Stimulated activated CD4-positive, alpha-beta T cell treated with anti-CD3 and anti-CD28 coated beads, TNF-alpha, amount 100 ng/mL, for 48 hours (primary cell): Measurements from ENCODE around the gene KPNA4.
"Not testable (repeated sequence)": the region's sequence is repeated elsewhere in the genome, so short reads cannot be mapped to it uniquely, and the experiment has no call there.

Source experiments
- DNase-seq, 3 donors: peaks; one replicate each; pipeline ENCODE4 v3.0.0-alpha.2; 2020; ENCODE audit warnings: low read depth in 3 of 3

The KPNA4 gene, protein sequence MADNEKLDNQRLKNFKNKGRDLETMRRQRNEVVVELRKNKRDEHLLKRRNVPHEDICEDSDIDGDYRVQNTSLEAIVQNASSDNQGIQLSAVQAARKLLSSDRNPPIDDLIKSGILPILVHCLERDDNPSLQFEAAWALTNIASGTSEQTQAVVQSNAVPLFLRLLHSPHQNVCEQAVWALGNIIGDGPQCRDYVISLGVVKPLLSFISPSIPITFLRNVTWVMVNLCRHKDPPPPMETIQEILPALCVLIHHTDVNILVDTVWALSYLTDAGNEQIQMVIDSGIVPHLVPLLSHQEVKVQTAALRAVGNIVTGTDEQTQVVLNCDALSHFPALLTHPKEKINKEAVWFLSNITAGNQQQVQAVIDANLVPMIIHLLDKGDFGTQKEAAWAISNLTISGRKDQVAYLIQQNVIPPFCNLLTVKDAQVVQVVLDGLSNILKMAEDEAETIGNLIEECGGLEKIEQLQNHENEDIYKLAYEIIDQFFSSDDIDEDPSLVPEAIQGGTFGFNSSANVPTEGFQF

DNA sequence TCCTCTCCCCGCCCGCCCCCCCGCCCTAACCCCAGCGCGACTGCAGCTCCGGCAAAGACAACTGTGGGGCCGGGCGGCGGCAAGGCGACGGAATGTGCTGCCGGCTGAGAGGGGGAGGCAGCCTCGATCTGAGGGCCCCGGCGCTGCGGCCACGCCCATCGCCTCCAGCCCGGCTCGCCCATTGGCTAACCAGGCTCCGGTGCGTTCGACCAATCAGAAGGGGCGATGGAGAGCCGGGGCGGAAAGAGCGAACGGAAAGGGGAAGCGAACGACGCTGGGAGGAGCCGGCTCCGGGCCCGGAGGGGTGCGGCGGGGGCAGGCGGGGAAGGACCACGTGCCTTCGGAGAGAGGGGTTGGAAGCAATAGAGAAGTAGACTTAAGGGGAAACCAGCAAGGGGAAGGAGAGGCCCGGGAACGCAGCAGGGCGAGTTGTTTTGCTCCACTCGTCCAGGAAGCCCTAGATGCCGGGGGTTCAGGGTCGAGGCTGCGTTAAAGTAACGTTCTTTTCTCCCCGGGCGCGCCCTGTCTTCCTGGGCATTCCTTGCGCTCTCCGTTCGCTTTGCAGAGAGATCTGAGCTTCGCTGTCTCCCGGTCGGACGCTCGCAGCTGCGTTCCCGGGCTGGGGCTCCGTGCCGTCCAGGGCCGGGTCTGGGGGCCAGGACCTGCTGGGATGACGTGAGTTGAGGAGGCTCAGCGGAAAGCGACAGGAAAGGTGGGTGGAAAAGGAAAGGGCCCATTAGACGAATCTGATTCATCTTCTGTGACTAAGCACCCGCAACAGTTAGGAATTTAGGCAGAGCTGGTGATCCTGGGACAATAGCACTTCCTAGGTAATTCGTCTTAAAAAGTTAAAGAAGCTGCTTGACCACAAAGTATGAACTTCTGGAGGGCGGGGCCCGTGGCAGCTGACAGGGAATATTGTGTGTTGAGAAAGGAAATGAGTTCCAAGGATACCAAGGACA, at the start of gene KPNA4:
Gene KPNA4, minus strand, starts transcription at position 130 of the 962 bp plus-strand sequence. CDS start 289 bp downstream, outside the sequence.
- DNase-seq = peak; percentile 93 to 95 (median 93)

DNA sequence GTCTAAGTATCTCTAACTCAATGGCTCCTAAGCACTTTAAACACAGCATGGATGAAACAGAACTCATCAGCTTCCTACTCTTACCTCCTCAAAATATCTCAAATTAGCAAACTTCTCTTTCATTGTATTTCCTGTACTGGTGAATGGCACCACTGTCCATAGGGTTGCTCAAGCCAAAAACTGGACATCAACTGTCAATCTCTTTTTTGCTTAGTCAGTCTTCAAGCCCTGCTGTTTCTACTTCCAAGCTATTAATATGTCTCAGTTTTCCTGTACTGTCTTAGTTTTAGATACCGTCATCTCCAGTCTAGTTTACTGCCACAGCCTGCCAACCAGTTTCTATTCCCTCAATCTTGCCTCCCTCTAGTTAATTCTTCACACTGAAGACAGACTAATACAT, 48.3 kb upstream of the KPNA4 start:
- no peak for DNase-seq

DNA sequence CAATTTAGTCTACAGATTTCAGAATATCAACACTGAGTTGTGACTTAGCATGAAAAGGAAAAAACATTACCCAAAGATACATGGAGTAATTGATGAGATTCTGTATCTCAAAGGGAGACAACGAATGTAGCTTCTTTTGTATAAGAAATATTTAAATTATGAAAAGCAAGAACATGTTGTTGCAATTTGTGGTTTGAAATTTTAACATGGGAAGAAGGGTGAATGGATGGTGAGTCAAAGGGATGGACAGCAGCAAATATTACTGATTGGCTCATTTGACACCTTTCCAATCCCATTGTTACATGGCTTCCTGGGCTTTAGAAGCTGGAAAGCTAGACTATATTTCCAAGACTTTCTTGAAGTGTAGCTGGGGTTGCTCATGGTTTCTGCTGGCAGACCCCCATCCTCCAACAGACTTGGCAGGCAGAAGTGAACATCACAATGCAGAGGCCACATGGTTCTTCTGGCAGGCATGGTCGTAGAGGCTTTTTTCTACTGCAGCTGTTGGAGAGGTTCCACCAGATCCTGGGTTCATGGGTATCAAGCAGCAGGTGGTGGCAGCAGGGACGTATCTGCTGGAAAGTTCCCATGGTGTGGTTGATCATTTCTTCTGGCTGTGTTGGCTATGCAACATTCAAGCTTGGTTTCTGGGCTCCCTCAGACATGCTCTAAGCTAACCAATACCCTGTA, 47.2 kb upstream of the KPNA4 start:
- no peak for DNase-seq

DNA sequence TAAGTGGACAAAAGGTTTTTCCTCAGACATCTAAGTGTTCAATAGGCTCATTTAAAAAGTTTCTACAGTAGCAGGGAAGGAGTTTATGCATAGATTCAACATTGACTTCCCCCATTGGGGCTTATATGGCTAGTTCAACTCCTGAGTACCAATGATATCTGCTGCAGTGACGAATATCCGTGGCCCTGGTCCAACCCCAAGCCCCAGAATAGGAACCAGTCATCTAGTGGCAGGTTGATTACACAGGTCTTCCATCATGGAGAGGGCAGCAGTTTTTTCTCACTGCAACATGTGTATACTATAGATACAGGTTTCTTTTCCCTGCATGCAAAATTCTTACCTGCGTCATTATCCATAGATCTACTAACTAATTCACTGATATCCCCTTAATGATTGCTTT, 45.8 kb upstream of the KPNA4 start:
- DNase-seq = no peak

DNA sequence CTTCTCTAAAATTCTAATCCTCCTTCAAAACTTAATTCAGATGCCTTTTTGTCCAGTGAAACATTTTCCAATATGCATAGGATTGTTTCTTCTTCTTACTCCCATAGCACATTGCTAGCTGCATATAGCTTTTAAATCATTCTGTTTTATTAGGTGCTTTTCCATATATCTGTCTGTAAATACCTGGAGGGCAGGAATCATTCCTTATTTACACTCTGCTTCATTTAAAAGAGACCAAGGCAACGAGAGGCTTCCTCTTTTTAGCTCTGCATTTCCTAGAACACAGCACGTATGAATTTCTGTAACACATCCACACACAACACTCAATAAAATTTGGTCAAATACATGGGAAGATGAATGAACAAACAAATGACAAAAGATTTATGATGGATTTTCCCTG, 43.5 kb upstream of the KPNA4 start:
- DNase-seq = no peak

DNA sequence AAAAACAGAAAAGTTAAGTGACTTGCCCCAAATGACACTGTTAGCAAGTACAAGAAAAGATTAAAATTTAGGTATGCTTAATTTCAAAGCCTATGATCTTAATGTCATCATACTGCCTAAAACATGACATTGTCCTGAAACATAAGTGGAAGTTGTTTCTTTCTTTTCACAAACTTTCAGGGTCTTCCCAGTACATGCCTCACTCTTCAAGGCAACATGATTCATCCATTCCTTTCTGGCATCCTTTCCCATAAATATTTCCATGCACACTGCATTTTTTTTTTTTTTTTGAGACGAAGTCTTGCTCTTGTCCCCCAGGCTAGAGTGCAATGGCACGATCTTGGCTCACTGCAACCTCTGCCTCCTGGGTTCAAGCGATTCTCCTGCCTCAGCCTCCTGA, 42.5 kb upstream of the KPNA4 start:
- DNase-seq = no peak

DNA sequence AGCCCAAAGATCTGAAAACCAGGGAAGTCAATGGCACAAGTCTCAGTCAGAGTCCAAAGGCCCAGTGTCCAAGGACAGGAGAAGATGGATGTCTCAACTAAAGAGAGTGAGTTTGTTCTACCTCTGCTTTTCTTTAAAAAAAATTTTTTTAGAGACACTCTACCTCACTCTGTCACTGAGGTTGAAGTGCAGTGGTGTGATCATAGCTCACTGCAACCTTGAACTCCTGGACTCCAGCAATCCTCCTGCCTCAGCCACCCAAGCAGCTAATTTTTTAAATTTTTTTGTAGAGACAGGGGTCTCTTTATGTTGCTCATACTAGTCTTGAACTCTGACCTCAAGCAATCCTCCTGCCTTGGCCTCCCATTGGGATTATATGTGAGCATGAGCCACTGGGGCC, 39.9 kb upstream of the KPNA4 start:
- DNase-seq = no peak

DNA sequence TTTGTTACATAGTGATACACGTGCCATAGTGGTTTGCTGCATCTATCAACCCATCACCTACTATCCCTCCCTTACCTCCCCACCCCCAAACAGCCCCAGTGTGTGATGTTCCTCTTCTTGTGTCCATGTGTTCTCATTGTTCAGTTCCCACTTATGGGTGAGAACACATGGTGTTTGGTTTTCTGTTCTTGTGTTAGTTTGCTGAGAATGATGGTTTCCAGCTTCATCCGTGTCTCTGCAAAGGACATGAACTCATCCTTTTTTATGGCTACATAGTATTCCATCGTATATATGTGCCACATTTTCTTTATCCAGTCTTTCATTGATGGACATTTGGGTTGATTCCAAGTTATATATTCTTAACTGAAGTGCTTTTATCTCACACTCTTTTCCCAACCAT, 38.5 kb upstream of the KPNA4 start:
- not testable (repeated sequence) for DNase-seq

DNA sequence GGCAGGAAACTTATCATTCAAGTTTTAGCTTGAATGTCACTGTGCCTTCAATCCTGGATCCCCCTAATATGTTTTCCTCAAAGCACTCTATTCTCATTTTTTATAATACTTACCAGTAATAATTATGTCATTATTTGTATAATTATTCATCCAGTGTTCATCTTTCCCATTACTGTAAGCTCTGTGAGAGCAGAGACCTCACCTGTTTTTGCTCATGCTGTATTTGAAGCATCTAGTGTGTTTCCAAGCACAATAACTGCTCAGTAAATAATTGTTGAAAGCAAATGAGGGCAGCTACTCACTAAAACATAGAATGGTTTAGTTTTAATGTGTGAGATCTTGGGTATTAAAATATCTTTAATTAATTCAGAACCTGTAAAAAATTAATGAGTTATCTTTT, 36.9 kb upstream of the KPNA4 start:
- DNase-seq = no peak

DNA sequence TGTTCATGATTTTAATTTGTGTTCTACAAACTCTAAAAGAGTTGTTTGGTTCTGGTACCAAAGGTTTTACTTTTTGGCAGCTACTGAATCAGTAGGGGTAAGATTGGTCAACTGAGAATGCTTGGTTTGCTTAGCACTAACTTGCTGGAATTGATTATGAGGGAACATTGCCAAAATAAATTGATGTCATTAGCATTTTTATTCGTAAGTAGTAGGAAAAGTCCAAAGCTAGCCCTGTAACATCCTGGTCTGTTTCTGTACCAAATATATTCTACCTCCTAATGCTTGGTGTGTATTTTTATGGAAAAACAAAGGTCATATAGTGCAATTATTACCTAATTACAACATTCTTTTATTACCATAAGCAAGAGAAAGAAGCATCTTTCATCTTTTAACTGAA, 35.9 kb upstream of the KPNA4 start:
- DNase-seq = no peak

DNA sequence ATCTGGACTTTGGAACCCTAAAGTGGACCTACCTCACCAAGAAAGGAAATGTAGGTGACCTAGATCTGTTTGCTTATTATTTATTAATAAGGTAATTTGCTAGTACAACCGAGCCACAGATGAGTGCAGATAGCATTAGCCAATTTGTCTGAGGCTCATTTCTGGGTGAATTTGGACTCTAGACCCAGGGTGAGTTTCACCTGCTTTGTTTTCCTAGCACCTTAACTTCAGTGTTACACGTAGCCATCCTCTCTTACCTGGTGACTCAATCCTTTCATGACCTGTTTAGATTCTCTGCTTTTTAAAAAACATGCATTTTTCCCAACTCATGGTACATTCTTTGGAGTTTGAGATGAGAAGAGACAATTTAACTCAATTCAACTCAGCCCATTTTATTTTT, 33.5 kb upstream of the KPNA4 start:
- DNase-seq = no peak

DNA sequence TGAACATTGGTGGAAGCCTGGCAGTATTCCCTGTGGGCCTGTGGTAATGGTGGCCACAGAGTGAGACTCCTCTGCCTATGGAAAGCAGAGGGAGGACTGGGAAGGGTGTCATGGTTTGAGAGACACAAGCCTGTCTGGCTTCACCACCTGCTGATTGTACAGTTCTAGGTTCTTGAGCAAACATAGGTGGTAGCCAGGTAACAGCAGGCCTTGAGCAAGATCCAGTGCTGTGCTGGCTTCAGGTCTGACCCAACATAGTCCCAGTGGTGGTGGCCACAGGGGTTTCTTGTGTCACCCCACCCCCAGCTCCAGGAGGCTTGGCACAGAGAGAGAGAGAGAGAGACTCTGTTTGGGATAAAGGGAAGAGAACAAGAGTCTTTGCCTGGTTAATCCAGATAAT, 22.7 kb upstream of the KPNA4 start:
- no peak for DNase-seq

DNA sequence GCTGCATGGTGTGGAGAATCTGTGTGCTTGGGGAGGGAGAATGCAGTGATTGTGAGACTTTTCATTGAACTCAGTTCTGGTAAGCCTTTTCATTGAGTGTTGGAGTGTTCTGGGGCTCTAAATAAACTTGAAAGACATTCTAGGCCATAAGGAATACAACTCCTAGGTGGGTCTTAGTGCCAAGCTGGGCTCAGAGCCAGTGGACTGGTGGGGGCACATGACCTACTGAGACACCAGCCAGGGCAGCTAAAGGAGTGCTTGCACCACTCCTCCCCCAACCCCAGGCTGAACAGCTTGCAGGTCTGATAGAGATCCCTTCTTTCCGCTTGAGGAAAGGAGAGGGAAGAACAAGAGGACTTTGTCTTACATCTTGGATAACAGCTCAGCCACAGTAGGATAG, 21.7 kb upstream of the KPNA4 start:
- no peak for DNase-seq

DNA sequence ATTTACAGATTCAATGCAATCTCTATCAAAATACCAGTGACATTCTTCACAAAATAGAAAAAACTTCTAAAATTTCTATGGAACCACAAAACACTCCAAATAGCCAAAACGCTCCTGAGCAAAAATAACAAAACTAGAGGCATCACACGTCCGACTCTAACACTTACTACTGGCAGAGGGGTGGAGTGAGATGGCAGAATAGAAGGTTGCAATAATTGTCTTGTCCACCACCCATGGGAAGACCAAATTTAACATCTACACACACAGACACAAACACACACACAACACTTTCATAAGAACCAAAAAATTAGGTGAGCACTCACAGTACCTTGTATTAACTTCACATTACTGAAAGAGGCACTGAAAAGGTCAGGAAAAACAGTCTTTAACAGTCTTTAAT, 21.3 kb upstream of the KPNA4 start:
- DNase-seq = no peak

DNA sequence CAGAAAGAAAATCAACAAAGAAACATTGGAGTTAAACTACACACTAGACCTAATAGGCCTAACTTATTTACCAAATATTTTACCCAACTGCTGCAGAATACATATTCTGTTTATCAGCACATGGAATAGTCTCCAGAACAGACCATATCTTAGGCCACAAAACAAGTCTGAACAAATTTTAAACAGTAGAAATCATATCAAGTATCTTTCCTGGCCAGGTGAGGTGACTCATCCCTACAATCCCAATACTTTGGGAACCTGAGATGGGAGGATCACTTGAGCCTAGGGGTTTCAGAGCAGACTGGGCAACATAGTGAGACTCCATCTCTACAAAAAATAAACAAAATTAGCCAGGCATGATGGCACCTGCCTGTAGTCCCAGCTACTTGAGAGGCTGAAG, 18.1 kb upstream of the KPNA4 start:
- DNase-seq = no peak

DNA sequence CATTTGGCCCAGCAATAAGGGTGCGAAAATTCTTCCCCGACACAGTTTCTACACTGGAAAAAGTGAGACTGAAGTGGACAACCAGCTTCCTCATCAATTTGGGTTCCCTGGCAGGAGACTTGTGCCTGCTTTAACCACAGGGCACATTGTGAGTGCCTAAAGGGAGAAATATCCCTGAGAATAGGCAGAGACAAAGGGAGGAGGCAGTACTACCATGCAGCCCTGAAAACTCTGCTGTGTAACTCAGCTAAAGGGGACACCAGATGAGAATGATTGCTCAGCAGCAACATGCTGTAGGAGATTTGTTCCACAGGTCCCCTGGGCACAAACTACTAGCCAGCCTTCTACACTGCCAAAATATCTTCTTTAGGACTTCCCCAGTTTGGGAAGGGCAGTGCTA, 15.6 kb upstream of the KPNA4 start:
- DNase-seq = no peak

DNA sequence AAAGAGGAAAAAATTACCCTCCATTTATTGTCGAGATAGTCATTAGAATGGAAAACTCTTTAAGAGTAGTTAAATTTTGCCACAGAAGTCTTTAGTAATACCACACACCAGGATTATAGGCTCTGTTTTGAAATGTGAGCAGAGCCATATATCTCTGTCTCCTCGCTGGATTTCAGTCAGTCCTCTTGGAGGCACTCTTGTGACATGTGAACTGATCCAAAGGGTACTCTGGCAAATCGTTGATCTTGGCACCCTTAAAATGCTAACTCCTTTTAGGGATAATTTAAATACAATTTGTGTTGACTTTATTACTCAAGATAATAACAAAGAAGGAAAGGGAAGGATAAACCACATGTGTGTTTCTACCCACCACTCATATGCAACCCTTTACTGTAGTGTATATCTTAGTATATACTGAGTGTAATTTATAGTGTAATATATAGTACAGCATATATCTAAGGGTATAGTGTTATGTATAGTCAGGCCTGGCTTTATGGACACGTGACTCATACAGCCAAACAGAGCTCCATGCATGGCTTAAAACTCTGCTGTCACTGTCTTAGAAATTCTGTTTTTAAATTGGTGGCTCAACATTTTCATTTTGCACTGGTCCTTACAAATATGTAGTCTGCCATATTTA, 12.3 kb upstream of the KPNA4 start:
- no peak for DNase-seq

DNA sequence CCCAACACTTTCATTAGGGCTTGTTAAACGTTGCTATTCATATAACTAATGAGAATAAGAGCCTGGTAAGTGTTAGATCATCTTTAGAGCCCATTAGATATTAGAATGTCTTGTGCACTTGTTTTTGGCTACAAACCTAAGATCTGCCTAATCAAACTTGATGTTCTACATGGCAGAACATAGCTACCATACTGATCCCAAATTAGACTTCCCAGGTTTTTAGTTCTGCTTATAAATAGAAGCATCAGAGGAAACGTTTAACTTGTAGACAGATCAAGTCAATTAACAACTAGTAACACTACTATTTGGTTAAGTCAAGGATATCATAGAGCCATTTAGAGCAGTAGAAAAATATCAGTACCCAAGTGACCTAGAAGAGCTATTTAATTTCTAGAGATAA, 11.7 kb upstream of the KPNA4 start:
- no peak for DNase-seq

DNA sequence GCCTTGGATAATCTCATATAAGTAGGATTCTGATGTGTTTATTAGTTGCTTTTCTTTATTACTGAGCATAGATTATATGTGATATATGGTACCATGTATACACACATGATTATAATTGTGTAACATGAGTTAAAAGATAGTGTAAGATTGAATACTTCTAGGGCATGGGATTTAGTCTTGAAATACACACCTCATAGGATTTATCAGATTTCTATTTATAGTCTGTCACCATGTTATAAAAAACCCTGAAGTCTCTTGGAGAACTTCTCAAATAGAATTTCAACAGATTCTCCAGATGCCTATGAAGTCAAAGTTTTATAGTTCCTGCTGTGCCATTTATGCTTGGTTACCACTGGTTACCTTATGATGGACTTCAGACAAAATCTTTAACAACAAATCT, 11.2 kb upstream of the KPNA4 start:
- no peak for DNase-seq

DNA sequence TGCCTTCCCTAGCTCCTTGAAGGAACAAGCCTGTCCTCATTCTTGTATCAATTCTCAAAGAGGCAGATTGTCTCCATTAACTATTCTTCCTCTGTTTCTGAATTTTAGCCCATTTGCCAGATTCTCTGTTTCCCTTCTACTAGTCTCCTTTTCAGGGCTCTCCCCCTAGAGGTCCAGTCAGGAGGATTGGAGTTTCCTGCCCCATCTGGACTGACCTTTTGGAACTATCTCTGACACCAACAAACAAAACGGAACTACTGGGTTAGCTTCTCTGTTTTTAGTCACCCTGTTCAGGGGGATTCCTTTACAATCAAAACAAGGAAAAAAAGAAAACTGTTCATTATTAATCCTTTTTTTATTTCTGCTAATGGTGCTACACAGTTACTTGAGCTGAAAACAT, 10.2 kb upstream of the KPNA4 start:
- no peak for DNase-seq

DNA sequence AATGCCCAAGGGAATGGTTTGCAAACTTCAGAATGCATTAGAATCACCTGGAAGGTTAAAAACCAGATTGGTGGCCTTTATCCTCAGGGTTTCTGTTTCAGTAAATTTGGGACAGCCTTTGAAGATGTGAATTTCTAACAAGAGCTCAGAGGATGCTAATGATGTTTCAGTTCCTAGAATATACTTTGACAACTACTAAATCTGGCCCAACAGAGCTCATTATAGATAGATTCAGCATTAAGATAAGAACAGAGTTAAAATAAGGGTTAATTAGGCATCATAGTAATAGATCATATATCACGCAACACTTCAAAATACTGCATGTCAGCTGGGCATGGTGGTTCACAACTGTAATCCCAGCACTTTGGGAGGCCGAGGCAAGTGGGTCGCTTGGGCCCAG, 9.3 kb upstream of the KPNA4 start:
- no peak for DNase-seq
